ENCODE results near the gene C9orf43.

DNA sequence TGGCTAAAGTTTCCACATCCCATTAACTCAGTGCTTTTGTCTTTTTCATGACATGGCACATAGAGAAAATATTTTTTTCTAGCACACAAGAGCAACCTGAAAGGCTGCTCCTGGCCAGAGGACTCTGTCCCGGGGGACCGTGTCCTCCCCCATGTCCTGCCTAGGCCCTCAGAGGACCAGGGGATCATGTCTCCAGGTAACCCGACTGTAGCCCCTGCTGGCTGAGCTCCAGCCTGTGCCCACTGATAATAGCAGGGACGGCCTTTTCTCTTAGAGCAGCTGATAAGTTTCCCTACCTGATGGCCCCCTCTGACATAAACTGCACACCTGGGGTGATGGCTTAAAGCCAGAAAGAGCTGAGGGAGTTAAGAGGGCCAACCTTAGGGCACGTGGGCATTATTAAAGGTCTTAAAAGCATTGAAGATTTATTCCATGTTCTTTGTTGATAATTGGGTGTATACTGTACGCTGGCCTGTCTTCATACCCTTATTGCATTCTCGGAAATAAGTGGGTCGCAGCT lies 39.7 kb upstream of the C9orf43 start:
- TF ChIP-seq, protein P1, sequence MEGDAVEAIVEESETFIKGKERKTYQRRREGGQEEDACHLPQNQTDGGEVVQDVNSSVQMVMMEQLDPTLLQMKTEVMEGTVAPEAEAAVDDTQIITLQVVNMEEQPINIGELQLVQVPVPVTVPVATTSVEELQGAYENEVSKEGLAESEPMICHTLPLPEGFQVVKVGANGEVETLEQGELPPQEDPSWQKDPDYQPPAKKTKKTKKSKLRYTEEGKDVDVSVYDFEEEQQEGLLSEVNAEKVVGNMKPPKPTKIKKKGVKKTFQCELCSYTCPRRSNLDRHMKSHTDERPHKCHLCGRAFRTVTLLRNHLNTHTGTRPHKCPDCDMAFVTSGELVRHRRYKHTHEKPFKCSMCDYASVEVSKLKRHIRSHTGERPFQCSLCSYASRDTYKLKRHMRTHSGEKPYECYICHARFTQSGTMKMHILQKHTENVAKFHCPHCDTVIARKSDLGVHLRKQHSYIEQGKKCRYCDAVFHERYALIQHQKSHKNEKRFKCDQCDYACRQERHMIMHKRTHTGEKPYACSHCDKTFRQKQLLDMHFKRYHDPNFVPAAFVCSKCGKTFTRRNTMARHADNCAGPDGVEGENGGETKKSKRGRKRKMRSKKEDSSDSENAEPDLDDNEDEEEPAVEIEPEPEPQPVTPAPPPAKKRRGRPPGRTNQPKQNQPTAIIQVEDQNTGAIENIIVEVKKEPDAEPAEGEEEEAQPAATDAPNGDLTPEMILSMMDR (IDR thresholded peaks at IDR 0.05), result no peak
- TF ChIP-seq POLR2AphosphoS5 (IDR thresholded peaks at IDR 0.05), result no peak
- TF ChIP-seq POLR2A (IDR thresholded peaks at IDR 0.05), result no peak

All from gastroesophageal sphincter (tissue), 3 donors.